HepG2 (cell line): Measurements from ENCODE around the gene CYLC2. TPM values are rescaled to one million over a fixed set of nuclear protein-coding genes. Genes with fewer than 3 reads are reported as not detected.

ENCODE experiments used
- polyA plus RNA-seq, 8 experiments: library from polyadenylated mRNA; depleted of rRNA in 3 of 8; stranded (reverse) in 7 of 8; unstranded in 1 of 8; fragments of >200 nt; fragmentation: Illumina TruSeq in 4 of 8; extraction: Trizol in 4 of 8; gene quantifications; 2 replicates each; pipeline versions ENCODE4 v1.2.1 to v1.2.3, GENCODE V29; 2011 to 2016; ENCODE audit warnings: low read depth in 4 of 8, missing spikeins in 1 of 8, mixed read lengths in 1 of 8; ENCODE audit not compliant: insufficient read depth in 1 of 8
- small RNA-seq, 3 experiments: library from RNA; depleted of rRNA; stranded (forward); fragments of <200 nt; gene quantifications; one replicate each; pipeline ENCODE3, GENCODE V24; 2012; ENCODE audit warnings: low read depth in 2 of 3, low replicate concordance in 1 of 3; ENCODE audit not compliant: insufficient read length in 3 of 3, insufficient read depth in 2 of 3
- total RNA-seq, 5 experiments: library from RNA; depleted of rRNA; stranded (reverse); fragments of >200 nt; fragmentation: Illumina TruSeq; extraction: Trizol; gene quantifications; 2 replicates each; pipeline ENCODE4 v1.2.3, GENCODE V29; 2016; ENCODE audit warnings: low read depth in 1 of 5

The CYLC2 gene
- total and polyA plus RNA-seq, 2 of the 13 experiments (the other 11 are each of a cell fraction or from before 2014, with no cell fraction given), result not detected

Small RNA genes lying within 50 kb of the gene (small RNA-seq; reads per million reads assigned to genes)
- 0 reads per million in 3 experiments for gene AL589823.1
